Measurements from ENCODE around the gene NTN4.

The NTN4 gene

GRCh38 chr12:95643256-95643655, 147.3 kb downstream of the NTN4 start:
- Histone ChIP-seq H3K27me3 (replicated peaks; ENCODE audit: control insufficient read depth, insufficient read depth, low read length) (no peaks in the 10 kb centered on the region), H3K4me3 (replicated peaks; ENCODE audit: low read depth, low read length) (no peak overlapping the region), H3K36me3 (ENCODE audit: control insufficient read depth, insufficient read depth, low read length) (no peaks in the 10 kb centered on the region)
- no peak for TF ChIP-seq CTCF (IDR thresholded peaks at IDR 0.05; ENCODE audit: insufficient read depth, low read length, poor library complexity, severe bottlenecking)
- no peak for DNase-seq (ENCODE audit: extremely low read depth, insufficient read length)

DNA sequence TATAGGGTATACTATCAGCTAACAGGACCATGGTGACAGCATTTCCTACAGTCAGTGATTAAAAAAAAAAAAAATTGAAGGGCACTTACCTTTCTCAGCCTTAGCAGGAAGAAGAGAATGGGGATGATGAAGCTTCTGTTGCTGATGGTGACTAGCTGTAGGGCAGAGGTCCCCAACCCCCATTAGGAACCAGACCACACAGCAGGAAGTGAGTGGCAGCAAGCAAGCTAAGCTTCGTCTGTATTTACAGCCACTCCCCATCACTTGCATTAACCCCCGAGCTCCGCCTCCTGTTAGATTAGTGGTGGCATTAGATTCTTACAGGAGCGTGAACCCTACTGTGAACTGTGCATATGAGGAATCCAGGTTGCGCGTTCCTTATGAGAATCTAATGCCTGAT, 148.0 kb downstream of the NTN4 start:
- Histone ChIP-seq H3K36me3 (ENCODE audit: control insufficient read depth, insufficient read depth, low read length) (no peaks in the 10 kb centered on the region), H3K4me3 (replicated peaks; ENCODE audit: low read depth, low read length) (no peak overlapping the region), H3K27me3 (replicated peaks; ENCODE audit: control insufficient read depth, insufficient read depth, low read length) (no peaks in the 10 kb centered on the region)
- TF ChIP-seq CTCF (IDR thresholded peaks at IDR 0.05; ENCODE audit: insufficient read depth, low read length, poor library complexity, severe bottlenecking), result no peak
- no peak for DNase-seq (ENCODE audit: extremely low read depth, insufficient read length)

- no peak overlapping the region for H3K4me3 ChIP-seq (replicated peaks; ENCODE audit: low read depth, low read length)
- no peak for DNase-seq (ENCODE audit: extremely low read depth, insufficient read length)
- TF ChIP-seq CTCF (IDR thresholded peaks at IDR 0.05; ENCODE audit: insufficient read depth, low read length, poor library complexity, severe bottlenecking), result no peak
- H3K36me3 ChIP-seq (ENCODE audit: control insufficient read depth, insufficient read depth, low read length), result no peaks in the 10 kb centered on the region
- H3K27me3 ChIP-seq (replicated peaks; ENCODE audit: control insufficient read depth, insufficient read depth, low read length), result no peaks in the 10 kb centered on the region
Observed at GRCh38 chr12:95641299-95641952, 149.1 kb downstream of the NTN4 start.

- no peak for TF ChIP-seq CTCF (IDR thresholded peaks at IDR 0.05; ENCODE audit: insufficient read depth, low read length, poor library complexity, severe bottlenecking)
- H3K27me3 ChIP-seq (replicated peaks; ENCODE audit: control insufficient read depth, insufficient read depth, low read length), result no peaks in the 10 kb centered on the region
- DNase-seq (ENCODE audit: extremely low read depth, insufficient read length), result no peak
- H3K36me3 ChIP-seq (ENCODE audit: control insufficient read depth, insufficient read depth, low read length), result no peaks in the 10 kb centered on the region
- no peak overlapping the region for H3K4me3 ChIP-seq (replicated peaks; ENCODE audit: low read depth, low read length)
Observed at GRCh38 chr12:95640516-95640915, 150.0 kb downstream of the NTN4 start.

DNA sequence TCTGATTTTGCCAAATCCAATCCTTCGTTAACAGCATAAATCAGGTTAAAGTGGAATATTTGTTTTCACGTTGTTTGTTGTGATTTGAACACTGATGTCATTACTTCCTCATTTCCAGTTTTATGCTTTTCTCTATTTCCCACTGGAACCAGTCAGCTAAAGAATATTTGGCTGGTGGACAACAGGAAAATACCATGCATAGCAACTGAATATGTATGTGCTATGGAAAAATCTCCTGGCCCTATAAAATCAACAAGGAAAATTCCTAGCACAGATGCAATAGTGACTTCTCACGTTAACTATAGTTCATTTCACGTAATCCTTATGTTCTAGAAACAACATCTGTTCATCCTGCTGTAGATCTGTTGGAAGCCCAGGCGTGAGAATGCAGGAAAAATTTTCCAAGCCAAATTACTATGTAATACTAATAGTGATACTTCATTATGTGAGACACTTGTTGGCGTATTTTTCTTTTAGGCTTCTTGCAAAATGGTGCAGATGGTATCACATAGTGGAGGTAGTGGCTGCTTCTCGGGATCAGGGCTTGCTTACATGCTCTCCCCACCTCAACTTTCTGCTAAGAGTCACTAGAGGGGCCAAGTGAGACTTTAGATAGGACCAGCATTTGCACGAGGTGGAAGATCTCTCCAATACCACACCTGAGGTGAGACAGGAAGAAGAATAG, 153.0 kb downstream of the NTN4 start:
- no peak overlapping the region for H3K4me3 ChIP-seq (replicated peaks; ENCODE audit: low read depth, low read length)
- H3K27me3 ChIP-seq (replicated peaks; ENCODE audit: control insufficient read depth, insufficient read depth, low read length), result no peaks in the 10 kb centered on the region
- TF ChIP-seq CTCF (IDR thresholded peaks at IDR 0.05; ENCODE audit: insufficient read depth, low read length, poor library complexity, severe bottlenecking), result no peak
- H3K36me3 ChIP-seq (ENCODE audit: control insufficient read depth, insufficient read depth, low read length), result no peaks in the 10 kb centered on the region
- DNase-seq (ENCODE audit: extremely low read depth, insufficient read length), result no peak
